ENCODE data around the gene ATP6V1E1. TPM values are rescaled to one million over a fixed set of nuclear protein-coding genes. Genes with fewer than 3 reads are reported as not detected.
A peak's percentile ranks its signal among the peaks of the same experiment; 100 is the strongest.

ATP6V1E1 gene
- total and polyA plus RNA-seq, 9 of the 15 experiments (the other 6 are each of a cell fraction or from before 2014, with no cell fraction given): 122 to 249 (median 179) TPM

DNA sequence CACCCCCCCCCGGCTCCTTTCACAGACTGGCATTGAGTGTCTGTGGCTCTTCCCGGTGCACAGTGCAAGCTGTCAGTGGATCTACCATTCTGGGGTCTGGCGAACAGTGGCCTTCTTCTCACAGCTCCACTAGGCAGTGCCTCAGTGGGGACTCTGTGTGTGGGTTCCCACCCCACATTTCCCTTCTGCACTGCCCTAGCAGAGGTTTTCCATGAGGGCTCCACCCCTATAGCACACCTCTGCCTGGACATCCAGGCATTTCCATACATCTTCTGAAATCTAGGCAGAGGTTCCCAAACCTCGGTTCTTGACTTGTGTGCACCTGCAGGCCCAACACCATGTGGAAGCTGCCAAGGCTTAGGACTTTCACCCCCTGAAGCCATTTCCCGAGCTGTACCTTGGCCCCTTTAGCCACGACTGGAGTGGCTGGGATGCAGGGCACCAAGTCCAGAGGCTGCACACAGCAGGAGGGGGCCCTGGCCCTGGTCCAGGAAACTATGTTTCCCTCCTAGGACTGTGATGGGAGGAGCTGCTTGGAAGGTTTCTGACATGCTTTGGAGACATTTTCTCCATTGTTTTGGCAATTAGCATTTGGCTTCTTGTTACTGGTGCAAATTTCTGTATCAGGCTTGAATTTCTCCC lies 36.0 kb upstream of the ATP6V1E1 start:
- ChIA-PET CTCF (ENCODE audit: low intra/inter-chr PET ratio) (no interaction called here), POLR2A (interaction anchor here (1.4 to 1.6 kb wide), 2 partner anchors 11 to 25 kb away, joined by 3 to 4 read pairs; partner anchors contain the start of gene BCL2L13)
- BruUV-seq (replicated peaks): no TSS peak
- H3K4me2 ChIP-seq (ENCODE audit: insufficient read depth, low read length): no peak overlapping the region
- DNase-seq (ENCODE audit: extremely low read depth in 1 of 4, low spot score in 3 of 4) (no peak), ATAC-seq (no peak), FAIRE-seq (no peak)
- peaks cover 8% of the 10 kb centered on the region for H3K9me3 ChIP-seq (replicated peaks; ENCODE audit: control insufficient read depth, insufficient read depth, low read depth, low read length)
- no peak overlapping the region for H3K27ac ChIP-seq (ENCODE audit: extremely low read depth, low read depth, low read length)
- H3K36me3 ChIP-seq (ENCODE audit: control insufficient read depth, insufficient read depth, low read length): peaks cover 62% of the 10 kb centered on the region
- 96% methylated on average over 6 of the region's 6 CpGs for WGBS (ENCODE audit: insufficient coverage, low coverage, missing lambda C conversion rate)
- no peaks in the 10 kb centered on the region for H4K20me1 ChIP-seq (replicated peaks; ENCODE audit: control insufficient read depth, insufficient read depth, low read length)
- no peaks in the 10 kb centered on the region for H3K27me3 ChIP-seq (ENCODE audit: control insufficient read depth in 2 of 2, insufficient read depth in 2 of 2, low read length in 2 of 2)
- H3K9me1 ChIP-seq (ENCODE audit: control insufficient read depth, insufficient read depth, low read length): no peaks in the 10 kb centered on the region
- no peak overlapping the region for H2AFZ ChIP-seq (ENCODE audit: low read depth, low read length)
- no peak overlapping the region for H3K4me3 ChIP-seq
- in situ Hi-C loops (cut with MboI) (no loop called here), intact Hi-C loops (cut with micrococcal nuclease) (no loop called here)
- H3K9ac ChIP-seq (ENCODE audit: insufficient read depth in 1 of 2, low read depth in 2 of 2, low read length in 2 of 2): no peak overlapping the region
- H3K4me1 ChIP-seq (replicated peaks in 1 of 2; ENCODE audit: control insufficient read depth in 2 of 2, insufficient read depth in 2 of 2, low read length in 2 of 2): no peaks in the 10 kb centered on the region; a peak in 1 of 5 replicates
- H3K79me2 ChIP-seq (ENCODE audit: control insufficient read depth, insufficient read depth, low read length): peaks cover 2% of the 10 kb centered on the region; the same call in 1 of the 3 replicates
- TF ChIP-seq ZNF785 (CRISPR knock-in tag; IDR thresholded peaks at IDR 0.05) (no peak), MEF2A (IDR thresholded peaks at IDR 0.05; ENCODE audit: control insufficient read depth, low read depth, low read length) (no peak), LCOR (CRISPR knock-in tag; IDR thresholded peaks at IDR 0.05) (no peak), ZNF224 (CRISPR knock-in tag; IDR thresholded peaks at IDR 0.05) (no peak), CBX3 (IDR thresholded peaks at IDR 0.05; ENCODE audit: borderline replicate concordance in 1 of 2, low read length in 2 of 2) (0 out of 3 replicates have a peak, but pooled peaks of 1 of the 2 experiments have one; percentile 44), CBX5 (IDR thresholded peaks at IDR 0.05; ENCODE audit: borderline replicate concordance, low read depth) (peak; percentile 75; the same call in 1 of the 2 replicates), ZNF12 (CRISPR knock-in tag; IDR thresholded peaks at IDR 0.05) (no peak), MECOM (CRISPR knock-in tag; IDR thresholded peaks at IDR 0.05) (no peak), TRIM24 (IDR thresholded peaks at IDR 0.05) (0 out of 4 replicates have a peak, but pooled peaks of 1 of the 2 experiments have one; percentile 27), NFE2L1 (tag; IDR thresholded peaks at IDR 0.05; ENCODE audit: borderline replicate concordance, low read depth) (no peak), RBM14 (IDR thresholded peaks at IDR 0.05; ENCODE audit: borderline replicate concordance, insufficient read depth, low read depth, low read length) (no peak), POLR2AphosphoS2 (IDR thresholded peaks at IDR 0.05; ENCODE audit: low read length) (no peak), ZNF436 (CRISPR knock-in tag; IDR thresholded peaks at IDR 0.05) (no peak), SLC30A9 (CRISPR knock-in tag; IDR thresholded peaks at IDR 0.05) (no peak), RB1 (IDR thresholded peaks at IDR 0.05; ENCODE audit: low read depth) (no peak), FOXA1 (IDR thresholded peaks at IDR 0.05; ENCODE audit: borderline replicate concordance) (no peak)
- TF ChIP-seq, protein P1, sequence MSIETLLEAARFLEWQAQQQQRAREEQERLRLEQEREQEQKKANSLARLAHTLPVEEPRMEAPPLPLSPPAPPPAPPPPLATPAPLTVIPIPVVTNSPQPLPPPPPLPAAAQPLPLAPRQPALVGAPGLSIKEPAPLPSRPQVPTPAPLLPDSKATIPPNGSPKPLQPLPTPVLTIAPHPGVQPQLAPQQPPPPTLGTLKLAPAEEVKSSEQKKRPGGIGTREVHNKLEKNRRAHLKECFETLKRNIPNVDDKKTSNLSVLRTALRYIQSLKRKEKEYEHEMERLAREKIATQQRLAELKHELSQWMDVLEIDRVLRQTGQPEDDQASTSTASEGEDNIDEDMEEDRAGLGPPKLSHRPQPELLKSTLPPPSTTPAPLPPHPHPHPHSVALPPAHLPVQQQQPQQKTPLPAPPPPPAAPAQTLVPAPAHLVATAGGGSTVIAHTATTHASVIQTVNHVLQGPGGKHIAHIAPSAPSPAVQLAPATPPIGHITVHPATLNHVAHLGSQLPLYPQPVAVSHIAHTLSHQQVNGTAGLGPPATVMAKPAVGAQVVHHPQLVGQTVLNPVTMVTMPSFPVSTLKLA (conservative IDR thresholded peaks at IDR 0.05): no peak
- TF ChIP-seq, protein P2, sequence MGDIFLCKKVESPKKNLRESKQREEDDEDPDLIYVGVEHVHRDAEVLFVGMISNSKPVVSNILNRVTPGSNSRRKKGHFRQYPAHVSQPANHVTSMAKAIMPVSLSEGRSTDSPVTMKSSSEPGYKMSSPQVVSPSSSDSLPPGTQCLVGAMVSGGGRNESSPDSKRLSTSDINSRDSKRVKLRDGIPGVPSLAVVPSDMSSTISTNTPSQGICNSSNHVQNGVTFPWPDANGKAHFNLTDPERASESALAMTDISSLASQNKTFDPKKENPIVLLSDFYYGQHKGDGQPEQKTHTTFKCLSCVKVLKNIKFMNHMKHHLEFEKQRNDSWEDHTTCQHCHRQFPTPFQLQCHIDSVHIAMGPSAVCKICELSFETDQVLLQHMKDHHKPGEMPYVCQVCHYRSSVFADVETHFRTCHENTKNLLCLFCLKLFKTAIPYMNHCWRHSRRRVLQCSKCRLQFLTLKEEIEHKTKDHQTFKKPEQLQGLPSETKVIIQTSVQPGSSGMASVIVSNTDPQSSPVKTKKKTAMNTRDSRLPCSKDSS (IDR thresholded peaks at IDR 0.05; ENCODE audit: low read depth, partially characterized antibody): peak; percentile 91
- TF ChIP-seq, protein P3, sequence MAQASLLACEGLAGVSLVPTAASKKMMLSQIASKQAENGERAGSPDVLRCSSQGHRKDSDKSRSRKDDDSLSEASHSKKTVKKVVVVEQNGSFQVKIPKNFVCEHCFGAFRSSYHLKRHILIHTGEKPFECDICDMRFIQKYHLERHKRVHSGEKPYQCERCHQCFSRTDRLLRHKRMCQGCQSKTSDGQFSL (CRISPR knock-in tag; IDR thresholded peaks at IDR 0.05): 0 out of 2 replicates have a peak, but pooled peaks have one; percentile 31
- TF ChIP-seq, protein P3 (tag; IDR thresholded peaks at IDR 0.05): no peak
